Posterior cingulate gyrus (tissue), 11 donors: ENCODE results near the gene PRDM11.
A peak's percentile ranks its signal among the peaks of the same experiment; 100 is the strongest.

Experiments
- DNase-seq, 10 donors: peaks; one replicate each; pipeline versions ENCODE4 v3.0.0 to v3.0.0-alpha.2; 2020 to 2021; ENCODE audit warnings: mixed read lengths in 3 of 10
- intact Hi-C: fragments of 100-400 bp; cut with DNase I; formaldehyde crosslinking; loops from one replicate; pipeline ENCODE4 v1.15.1; 2023

Gene PRDM11

GRCh38 chr11:45250035-45250718 is 103.7 kb downstream of the PRDM11 start:
- DNase-seq: peak in 1 of 10 donors; percentile 36

DNA sequence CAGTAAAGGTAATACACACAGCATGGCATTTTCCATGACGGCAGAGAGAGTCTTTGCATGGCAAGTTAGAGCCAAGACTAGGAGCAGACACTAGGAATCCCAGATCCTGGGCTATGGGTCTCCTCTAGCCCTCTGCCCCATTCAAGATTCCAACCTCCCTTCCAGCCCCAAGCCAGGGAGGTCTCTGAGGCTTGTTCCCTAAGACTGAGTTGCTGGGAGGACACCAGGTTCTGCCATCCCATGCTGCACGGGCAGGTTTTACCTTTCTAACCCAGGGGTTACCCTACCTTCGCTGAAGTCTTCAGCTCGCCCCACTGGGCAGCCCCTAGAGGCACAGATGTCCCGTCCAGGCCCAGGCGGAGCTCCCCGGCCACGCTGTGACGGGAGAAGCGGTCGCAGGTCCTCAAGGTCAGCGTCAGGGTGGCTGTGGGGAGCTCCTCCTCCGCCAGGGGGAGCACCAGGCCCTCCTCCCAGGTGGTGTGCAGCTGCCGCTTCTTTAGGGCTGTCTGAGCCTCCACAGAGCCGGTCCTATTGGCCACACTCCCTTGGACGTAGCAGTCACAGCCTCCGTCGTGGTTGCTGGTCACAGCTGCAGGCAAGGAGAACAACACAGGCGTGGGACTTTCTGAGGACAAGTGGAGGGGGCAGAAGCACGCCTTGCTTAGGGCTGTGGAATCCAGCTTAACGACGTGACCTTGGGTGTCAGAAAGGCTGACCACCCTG is 105.9 kb downstream of the PRDM11 start:
- intact Hi-C loops: no loop called here
- peak in 1 of 10 donors; percentile 88 for DNase-seq

More at GRCh38 chr11:45250035-45250718, 103.7 kb downstream of the PRDM11 start:
- intact Hi-C loops: no loop called here

- DNase-seq: no peak
- intact Hi-C loops: no loop called here
Observed at GRCh38 chr11:45252877-45253276, 106.4 kb downstream of the PRDM11 start.

GRCh38 chr11:45253640-45254039 is 107.2 kb downstream of the PRDM11 start:
- intact Hi-C loops: no loop called here
- DNase-seq: no peak

- no peak for DNase-seq
- intact Hi-C loops: no loop called here
Observed at GRCh38 chr11:45254070-45254469, 107.6 kb downstream of the PRDM11 start.

DNA sequence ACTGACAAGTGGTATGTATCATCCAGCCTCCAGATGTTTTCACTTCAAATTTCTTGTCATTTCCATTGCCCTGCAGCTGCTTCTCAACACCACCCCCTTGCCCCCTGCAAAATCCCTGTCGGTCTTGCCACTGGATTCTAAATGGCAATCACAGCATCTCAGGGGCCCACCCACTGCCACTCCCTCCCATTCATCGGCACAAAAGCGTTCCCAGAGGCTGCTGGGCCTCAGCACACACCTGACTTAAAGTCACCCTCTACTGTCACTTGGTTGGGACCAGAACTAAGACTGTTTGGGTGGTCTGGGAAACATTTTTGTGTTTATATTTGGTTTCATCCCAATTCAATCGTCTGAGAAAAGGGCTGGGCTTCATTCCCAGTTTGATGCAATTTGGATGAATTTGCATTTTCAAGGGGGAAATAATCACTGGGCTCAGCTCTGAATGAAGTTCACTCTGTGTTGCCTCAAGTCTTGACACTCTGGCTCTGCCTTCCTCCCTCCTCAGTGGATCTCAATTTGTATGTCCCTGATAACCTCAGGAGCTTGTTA is 112.6 kb downstream of the PRDM11 start:
- DNase-seq: no peak
- intact Hi-C loops: no loop called here

DNA sequence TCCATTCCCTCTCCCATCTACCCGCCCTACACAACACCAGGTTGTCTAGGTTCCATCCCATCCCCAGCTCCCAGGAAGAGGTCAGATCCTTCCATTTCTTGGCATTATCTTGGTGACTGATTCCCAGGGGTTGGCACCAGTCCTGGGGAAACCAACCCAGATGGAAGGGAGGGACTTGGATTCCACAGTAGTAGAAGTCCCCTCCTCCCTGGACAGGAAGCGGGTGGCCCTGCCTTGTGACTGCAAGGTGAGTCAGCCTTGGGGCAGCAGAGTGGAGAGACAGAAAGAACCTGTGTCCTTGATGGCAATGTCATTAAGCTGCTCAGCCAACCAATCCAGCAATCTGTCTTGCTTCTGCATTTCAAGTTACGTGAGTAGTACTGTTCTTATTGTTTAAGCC is 113.2 kb downstream of the PRDM11 start:
- intact Hi-C loops: no loop called here
- peak in 4 of 10 donors; percentile 26 to 83 (median 52) for DNase-seq

- intact Hi-C loops: no loop called here
- DNase-seq: no peak
Observed at GRCh38 chr11:45260071-45260470, 113.6 kb downstream of the PRDM11 start.

DNA sequence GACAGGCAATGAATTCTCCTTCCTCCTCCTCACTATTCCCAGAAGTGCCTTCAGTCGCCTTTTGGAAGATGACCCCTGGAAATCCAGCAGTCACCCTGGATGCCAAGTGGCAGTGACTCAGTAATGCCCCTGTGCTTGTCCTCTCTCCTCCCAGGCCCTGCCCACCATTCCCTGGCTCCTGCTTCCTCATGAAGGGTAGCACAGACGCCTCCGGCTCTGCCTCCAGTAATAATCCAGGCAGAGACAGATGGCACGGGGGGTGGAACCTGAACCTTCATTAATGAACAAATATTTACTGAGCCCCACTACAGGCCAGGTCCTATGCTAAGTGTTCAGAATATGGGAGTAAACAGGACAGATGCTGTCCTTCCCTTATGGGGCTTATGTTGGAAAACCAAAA is 116.5 kb downstream of the PRDM11 start:
- intact Hi-C loops: no loop called here
- DNase-seq: no peak

DNA sequence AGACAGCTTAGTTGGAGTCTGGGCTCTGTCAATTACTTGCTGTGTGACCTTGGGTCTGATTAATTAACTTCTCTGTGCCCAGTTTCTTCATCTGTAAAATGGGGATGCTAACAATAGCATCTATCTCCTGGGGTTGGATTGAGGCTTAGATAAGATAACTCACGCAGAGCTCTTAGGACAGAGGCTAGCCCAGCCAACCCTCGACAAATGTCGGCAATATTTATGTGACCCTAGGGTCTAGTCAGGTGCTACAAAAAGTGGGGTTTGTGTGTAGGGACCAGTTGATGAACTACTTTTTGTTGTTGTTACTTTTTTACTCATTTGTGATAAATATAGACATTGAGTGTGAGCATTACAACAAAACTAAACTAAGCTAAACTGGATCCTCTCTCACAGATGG is 117.3 kb downstream of the PRDM11 start:
- intact Hi-C loops: no loop called here

DNA sequence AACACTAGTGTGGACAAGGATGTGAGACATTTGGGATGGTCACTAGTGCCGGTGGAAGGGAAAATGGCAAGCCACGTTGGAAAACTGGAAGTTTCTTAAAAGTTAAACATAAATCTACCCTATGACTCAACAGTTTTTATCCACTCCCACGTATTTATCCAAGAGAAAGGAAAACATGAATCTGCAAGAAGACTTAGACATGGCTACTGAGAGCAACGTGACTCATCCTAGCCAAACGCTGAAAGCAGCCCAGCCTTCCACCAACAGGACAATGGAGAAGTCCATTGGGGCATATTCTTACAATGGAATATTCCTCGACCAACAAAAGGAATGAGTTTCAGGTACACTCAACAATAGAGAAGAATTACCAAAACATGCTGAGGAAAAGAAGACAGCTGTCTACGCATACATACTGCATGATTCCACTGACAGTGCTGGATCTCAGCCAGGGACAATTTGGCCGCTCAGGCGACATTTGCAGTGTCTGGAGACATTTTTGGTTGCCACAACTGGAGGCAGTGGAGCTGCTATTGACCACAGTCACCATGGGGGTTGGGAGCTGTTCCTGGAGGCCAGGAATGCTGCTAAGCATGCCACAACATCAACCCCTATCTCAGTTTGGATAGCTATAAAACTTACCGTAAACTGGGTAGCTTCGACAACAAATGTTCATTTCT is 118.5 kb downstream of the PRDM11 start:
- intact Hi-C loops: no loop called here
- DNase-seq: no peak

More for the DNA sequence above, 117.3 kb downstream of the PRDM11 start:
- DNase-seq: no peak

- intact Hi-C loops: no loop called here
- DNase-seq: no peak
Observed at GRCh38 chr11:45265969-45266675, 119.7 kb downstream of the PRDM11 start.

DNA sequence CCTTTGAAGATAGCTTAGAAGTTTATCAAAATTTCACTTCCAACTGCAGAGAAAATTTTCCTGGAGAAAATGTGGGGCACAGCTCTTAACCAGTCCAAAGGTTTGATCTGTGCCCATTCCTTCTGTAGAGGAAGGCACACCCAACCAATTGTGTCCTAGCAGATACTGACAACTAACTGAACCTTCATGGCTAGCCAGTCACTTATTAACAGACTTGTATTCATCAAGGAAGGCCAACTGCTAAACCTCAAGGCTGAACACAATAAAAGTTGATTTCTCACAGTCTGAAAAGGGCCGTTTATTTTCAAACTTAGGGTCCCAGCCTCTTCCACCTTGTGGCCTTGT is 120.2 kb downstream of the PRDM11 start:
- intact Hi-C loops: no loop called here
- no peak for DNase-seq

DNA sequence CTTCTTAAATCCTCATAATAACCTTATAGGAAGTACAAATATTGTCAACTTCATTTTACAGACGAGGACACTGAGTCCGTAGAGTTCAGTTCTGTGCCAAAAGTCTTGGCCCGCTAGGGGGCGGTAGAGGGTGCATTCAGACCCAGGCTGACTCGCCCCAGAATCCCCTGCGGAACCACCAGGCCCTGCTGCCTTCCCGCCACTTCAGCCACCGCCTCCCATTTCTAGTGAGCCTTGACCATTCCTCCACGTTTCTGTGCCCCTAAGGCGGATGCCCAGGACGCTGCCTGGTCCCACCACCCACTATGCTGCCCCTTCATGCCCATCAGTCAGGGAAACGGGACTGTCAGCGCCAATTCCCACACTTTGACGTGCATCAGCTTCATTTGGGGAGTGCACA is 120.6 kb downstream of the PRDM11 start:
- intact Hi-C loops: no loop called here
- no peak for DNase-seq

- intact Hi-C loops: no loop called here
- DNase-seq: peak in 1 of 10 donors; percentile 85
Observed at GRCh38 chr11:45267652-45268299, 121.3 kb downstream of the PRDM11 start.

DNA sequence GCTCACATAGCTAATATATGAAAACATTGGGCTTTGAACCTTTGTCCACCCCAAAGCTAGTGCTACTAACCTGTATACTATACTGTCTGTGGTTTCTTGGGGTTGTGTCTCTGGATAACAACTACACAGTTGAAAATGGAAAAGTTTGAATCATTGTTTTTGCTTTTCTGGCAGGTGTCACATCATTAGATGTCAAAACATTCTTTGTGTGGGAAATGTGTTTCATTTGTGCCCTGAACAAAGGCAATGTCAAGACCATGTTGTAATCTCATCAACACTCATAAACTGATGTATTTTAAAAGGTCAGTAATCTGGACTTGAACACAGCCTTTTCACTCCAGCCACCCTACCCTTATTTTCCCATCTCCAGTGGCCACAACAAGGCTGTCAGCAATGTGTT is 123.2 kb downstream of the PRDM11 start:
- no peak for DNase-seq
- intact Hi-C loops: no loop called here

GRCh38 chr11:45270946-45271716 is 124.7 kb downstream of the PRDM11 start:
- no peak for DNase-seq
- intact Hi-C loops: no loop called here

- intact Hi-C loops: no loop called here
Observed at GRCh38 chr11:45272701-45273100, 126.3 kb downstream of the PRDM11 start.

GRCh38 chr11:45273509-45273908 is 127.1 kb downstream of the PRDM11 start:
- intact Hi-C loops: no loop called here

More at GRCh38 chr11:45272701-45273100, 126.3 kb downstream of the PRDM11 start:
- DNase-seq: no peak

More at GRCh38 chr11:45273509-45273908, 127.1 kb downstream of the PRDM11 start:
- DNase-seq: no peak
